HFF-Myc (cell line): ENCODE measurements around the gene PARP16.

ENCODE experiments used
- DNase-seq: peaks from one replicate; pipeline ENCODE4 v3.0.0-alpha.2; 2011; ENCODE audit warnings: low read depth; ENCODE audit errors: extremely low read depth
- H3K4me3 ChIP-seq: replicated peaks from 2 replicates; pipeline ENCODE4 v1.5.1; 2011; ENCODE audit warnings: low read depth, mild to moderate bottlenecking, control low read depth, low read length
- TF ChIP-seq, protein P1 (sequence below): IDR thresholded peaks from 2 replicates; pipeline ENCODE4 v1.5.1; 2012; ENCODE audit warnings: mild to moderate bottlenecking, low read depth, low read length, control low read depth; ENCODE audit errors: missing control alignments

PARP16 gene

DNA sequence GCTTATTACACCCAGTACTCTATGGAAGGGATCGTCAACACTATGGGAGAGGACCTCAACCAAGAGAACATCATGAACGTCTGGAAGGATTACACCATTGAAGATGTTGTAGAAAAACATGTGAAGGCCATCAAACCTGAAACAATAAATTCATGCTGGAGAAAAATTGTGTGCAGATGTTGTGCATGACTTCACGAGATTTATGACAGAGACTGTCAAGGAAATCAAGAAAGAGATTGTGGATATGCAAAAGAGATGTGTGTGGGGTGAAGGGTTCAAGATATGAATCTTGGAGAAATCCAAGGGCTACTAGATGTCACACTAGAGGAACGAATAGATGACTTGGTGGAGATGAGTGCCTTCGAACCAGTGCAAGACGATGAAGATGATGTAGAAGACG, 3.5 kb upstream of the PARP16 start:
- no peak for DNase-seq

DNA sequence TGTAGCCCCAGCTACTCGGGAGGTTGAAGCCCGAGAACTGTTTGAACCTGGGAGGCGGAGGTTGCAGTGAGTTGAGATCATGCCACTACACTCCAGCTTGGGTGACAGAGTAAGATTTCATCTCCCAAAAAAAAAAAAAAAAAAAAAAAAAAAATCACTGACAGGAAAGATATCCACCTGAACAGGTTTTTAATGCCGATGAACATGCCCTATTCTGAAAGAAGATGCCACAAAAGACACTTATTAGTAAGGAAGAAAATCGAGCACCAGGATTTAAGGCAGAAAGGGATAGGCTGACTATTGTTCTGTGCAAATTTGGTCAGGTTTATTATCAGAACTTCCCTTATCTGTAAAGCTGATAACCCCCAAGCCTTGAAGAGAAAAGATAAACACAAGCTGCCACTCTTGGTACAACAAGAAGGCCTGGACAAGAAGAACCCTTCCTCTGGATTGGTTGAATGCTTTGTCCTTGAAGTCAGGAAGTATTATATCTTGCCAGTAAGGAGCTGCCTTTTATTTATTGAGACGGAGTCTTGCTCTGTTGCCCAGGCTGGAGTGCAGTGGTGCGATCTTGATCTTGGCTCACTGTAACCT, 2.7 kb upstream of the PARP16 start:
- DNase-seq = no peak
- H3K4me3 ChIP-seq = no peak overlapping the region
- TF ChIP-seq, protein P1, sequence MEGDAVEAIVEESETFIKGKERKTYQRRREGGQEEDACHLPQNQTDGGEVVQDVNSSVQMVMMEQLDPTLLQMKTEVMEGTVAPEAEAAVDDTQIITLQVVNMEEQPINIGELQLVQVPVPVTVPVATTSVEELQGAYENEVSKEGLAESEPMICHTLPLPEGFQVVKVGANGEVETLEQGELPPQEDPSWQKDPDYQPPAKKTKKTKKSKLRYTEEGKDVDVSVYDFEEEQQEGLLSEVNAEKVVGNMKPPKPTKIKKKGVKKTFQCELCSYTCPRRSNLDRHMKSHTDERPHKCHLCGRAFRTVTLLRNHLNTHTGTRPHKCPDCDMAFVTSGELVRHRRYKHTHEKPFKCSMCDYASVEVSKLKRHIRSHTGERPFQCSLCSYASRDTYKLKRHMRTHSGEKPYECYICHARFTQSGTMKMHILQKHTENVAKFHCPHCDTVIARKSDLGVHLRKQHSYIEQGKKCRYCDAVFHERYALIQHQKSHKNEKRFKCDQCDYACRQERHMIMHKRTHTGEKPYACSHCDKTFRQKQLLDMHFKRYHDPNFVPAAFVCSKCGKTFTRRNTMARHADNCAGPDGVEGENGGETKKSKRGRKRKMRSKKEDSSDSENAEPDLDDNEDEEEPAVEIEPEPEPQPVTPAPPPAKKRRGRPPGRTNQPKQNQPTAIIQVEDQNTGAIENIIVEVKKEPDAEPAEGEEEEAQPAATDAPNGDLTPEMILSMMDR = no peak

More for the DNA sequence above, 3.5 kb upstream of the PARP16 start:
- no peak overlapping the region for H3K4me3 ChIP-seq
- TF ChIP-seq, protein P1 = no peak

GRCh38 chr15:65287520-65287855, 805 bp upstream of the PARP16 start:
- no peak for DNase-seq
- no peak overlapping the region for H3K4me3 ChIP-seq
- TF ChIP-seq, protein P1 = no peak

GRCh38 chr15:65286069-65286703, 497 bp downstream of the PARP16 start:
- TF ChIP-seq, protein P1 = no peak
- no peak for DNase-seq
- H3K4me3 ChIP-seq = peak overlapping the region; percentile 56

- H3K4me3 ChIP-seq = peak overlapping the region; percentile 56
- TF ChIP-seq, protein P1 = no peak
- no peak for DNase-seq
These were observed 1.2 kb downstream of the PARP16 start for GRCh38 chr15:65285291-65286068.

- TF ChIP-seq, protein P1 = no peak
- H3K4me3 ChIP-seq = no peak overlapping the region
- no peak for DNase-seq
These were observed 8.2 kb downstream of the PARP16 start for GRCh38 chr15:65278480-65278879.
